DND-41 (cell line): Measurements from ENCODE around the gene TECPR2.

ENCODE experiments used
- ATAC-seq: fragments of 200-7000 bp; cut with Tn5 transposase; 3 replicates; pipeline ENCODE4 v1.9.1; 2021; ENCODE audit warnings: low read depth; ENCODE audit not compliant: insufficient read depth
- DNase-seq: peaks from one replicate; pipeline ENCODE4 v3.0.0-alpha.2; 2020
- H2AFZ ChIP-seq: 2 replicates; pipeline ENCODE4 v1.6.0; 2012; ENCODE audit warnings: low read depth, low read length
- H3K27ac ChIP-seq: 2 replicates; pipeline ENCODE4 v1.5.1; 2012; ENCODE audit warnings: low read length, inconsistent platforms
- H3K27me3 ChIP-seq: fragments of 200-600 bp; sonication (generic); 2 replicates; pipeline ENCODE4 v1.6.0; 2012; ENCODE audit warnings: low read length, mild to moderate bottlenecking, inconsistent platforms; ENCODE audit not compliant: insufficient read depth, poor library complexity
- H3K36me3 ChIP-seq: 2 replicates; pipeline ENCODE4 v1.5.1; 2012; ENCODE audit warnings: low read length, inconsistent platforms; ENCODE audit not compliant: insufficient read depth
- H3K4me1 ChIP-seq: 2 replicates; pipeline ENCODE4 v1.5.1; 2012; ENCODE audit warnings: mild to moderate bottlenecking, low read length; ENCODE audit not compliant: insufficient read depth
- H3K4me2 ChIP-seq: 2 replicates; pipeline ENCODE4 v1.6.0; 2012; ENCODE audit warnings: mild to moderate bottlenecking, moderate library complexity, low read length, inconsistent platforms; ENCODE audit not compliant: insufficient read depth
- H3K4me3 ChIP-seq, 2 experiments: fragments of 200-600 bp in 1 of 2; shearing (Covaris generic) in 1 of 2; 2 replicates each; pipeline ENCODE4 v1.5.1; 2012 to 2016; ENCODE audit warnings: inconsistent platforms in 2 of 2, low read length in 2 of 2, mild to moderate bottlenecking in 2 of 2, low read depth in 1 of 2, moderate library complexity in 1 of 2
- H3K79me2 ChIP-seq: 2 replicates; pipeline ENCODE4 v1.6.0; 2012; ENCODE audit warnings: low read length, inconsistent platforms; ENCODE audit not compliant: insufficient read depth
- H3K9ac ChIP-seq: 2 replicates; pipeline ENCODE4 v1.6.0; 2012; ENCODE audit warnings: low read depth, mild to moderate bottlenecking, inconsistent platforms, low read length, moderate library complexity
- H3K9me3 ChIP-seq: 2 replicates; pipeline ENCODE4 v1.5.1; 2012; ENCODE audit warnings: low read length, moderate library complexity, mild to moderate bottlenecking, inconsistent platforms; ENCODE audit not compliant: insufficient read depth, severe bottlenecking
- H4K20me1 ChIP-seq: 2 replicates; pipeline ENCODE4 v1.6.0; 2012; ENCODE audit warnings: low read length; ENCODE audit not compliant: insufficient read depth
- CTCF ChIP-seq: IDR thresholded peaks from 2 replicates; pipeline ENCODE4 v1.5.1; 2012; ENCODE audit warnings: borderline replicate concordance, low read length, moderate library complexity, mild to moderate bottlenecking; ENCODE audit not compliant: poor library complexity, severe bottlenecking; ENCODE audit errors: extremely low read depth
- EZH2 ChIP-seq: IDR thresholded peaks from 3 replicates; pipeline ENCODE4 v1.6.1; 2012; ENCODE audit warnings: borderline replicate concordance, low read depth, mild to moderate bottlenecking, moderate library complexity, low read length, inconsistent platforms; ENCODE audit not compliant: severe bottlenecking

TECPR2 gene

GRCh38 chr14:102319351-102320032 is 43.2 kb upstream of the TECPR2 start, which contains the start of gene ZNF839:
Gene ZNF839, plus strand, starts transcription at chr14:102319746. Its CDS starts 20 bp downstream, at chr14:102319766.
- peak within 1 kb of the TSS; percentile 75 for H3K27ac ChIP-seq
- H3K27me3 ChIP-seq, result no peaks in the 10 kb centered on the region
- peaks cover 17% of the 10 kb centered on the region for H3K36me3 ChIP-seq
- peak within 1 kb of the TSS; percentile 92 for H3K9ac ChIP-seq
- ATAC-seq (peak; percentile 73), DNase-seq (peak; percentile 95)
- H2AFZ ChIP-seq, result peak within 1 kb of the TSS; percentile 81
- peaks cover 23% of the 10 kb centered on the region for H3K79me2 ChIP-seq
- H3K4me3 ChIP-seq, result peak within 1 kb of the TSS; percentile 43 to 81
- peak within 1 kb of the TSS; percentile 97 for H3K4me2 ChIP-seq
- H3K9me3 ChIP-seq, result no peaks in the 10 kb centered on the region
- TF ChIP-seq CTCF (no peak), EZH2 (no peak)
- H3K4me1 ChIP-seq, result peaks cover 62% of the 10 kb centered on the region
- H4K20me1 ChIP-seq, result no peaks in the 10 kb centered on the region

GRCh38 chr14:102320033-102320660 is 42.6 kb upstream of the TECPR2 start:
- Histone ChIP-seq H3K4me2 (peak overlapping the region; percentile 97), H3K27ac (peak overlapping the region; percentile 75), H3K9me3 (no peaks in the 10 kb centered on the region), H3K79me2 (peaks cover 23% of the 10 kb centered on the region), H2AFZ (peak overlapping the region; percentile 81), H3K27me3 (no peaks in the 10 kb centered on the region), H4K20me1 (no peaks in the 10 kb centered on the region), H3K9ac (peak overlapping the region; percentile 92), H3K36me3 (peaks cover 17% of the 10 kb centered on the region), H3K4me3 (peak overlapping the region; percentile 43 to 81), H3K4me1 (peaks cover 55% of the 10 kb centered on the region)
- DNase-seq (peak; percentile 47), ATAC-seq (peak; percentile 21)
- TF ChIP-seq CTCF (no peak), EZH2 (no peak)

- ATAC-seq (no peak), DNase-seq (no peak)
- H3K9ac ChIP-seq, result peak overlapping the region; percentile 92
- H3K36me3 ChIP-seq, result peaks cover 17% of the 10 kb centered on the region
- H3K79me2 ChIP-seq, result peaks cover 23% of the 10 kb centered on the region
- no peaks in the 10 kb centered on the region for H4K20me1 ChIP-seq
- peak overlapping the region; percentile 81; the same call in 1 of the 2 replicates for H2AFZ ChIP-seq
- TF ChIP-seq CTCF (no peak), EZH2 (no peak)
- no peaks in the 10 kb centered on the region for H3K27me3 ChIP-seq
- H3K27ac ChIP-seq, result peak overlapping the region; percentile 75; the same call in 1 of the 2 replicates
- no peaks in the 10 kb centered on the region for H3K9me3 ChIP-seq
- H3K4me1 ChIP-seq, result peaks cover 49% of the 10 kb centered on the region
- H3K4me3 ChIP-seq, result peak overlapping the region; percentile 43 to 81; a peak in 3 of 4 replicates
- peak overlapping the region; percentile 97 for H3K4me2 ChIP-seq
Measured at GRCh38 chr14:102320671-102321455, 41.9 kb upstream of the TECPR2 start.
